ENCODE results near the gene SLAMF7.
A peak's percentile ranks its signal among the peaks of the same experiment; 100 is the strongest.
"Not testable (repeated sequence)": the region's sequence is repeated elsewhere in the genome, so short reads cannot be mapped to it uniquely, and the experiment has no call there.

Gene SLAMF7, protein sequence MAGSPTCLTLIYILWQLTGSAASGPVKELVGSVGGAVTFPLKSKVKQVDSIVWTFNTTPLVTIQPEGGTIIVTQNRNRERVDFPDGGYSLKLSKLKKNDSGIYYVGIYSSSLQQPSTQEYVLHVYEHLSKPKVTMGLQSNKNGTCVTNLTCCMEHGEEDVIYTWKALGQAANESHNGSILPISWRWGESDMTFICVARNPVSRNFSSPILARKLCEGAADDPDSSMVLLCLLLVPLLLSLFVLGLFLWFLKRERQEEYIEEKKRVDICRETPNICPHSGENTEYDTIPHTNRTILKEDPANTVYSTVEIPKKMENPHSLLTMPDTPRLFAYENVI

DNA sequence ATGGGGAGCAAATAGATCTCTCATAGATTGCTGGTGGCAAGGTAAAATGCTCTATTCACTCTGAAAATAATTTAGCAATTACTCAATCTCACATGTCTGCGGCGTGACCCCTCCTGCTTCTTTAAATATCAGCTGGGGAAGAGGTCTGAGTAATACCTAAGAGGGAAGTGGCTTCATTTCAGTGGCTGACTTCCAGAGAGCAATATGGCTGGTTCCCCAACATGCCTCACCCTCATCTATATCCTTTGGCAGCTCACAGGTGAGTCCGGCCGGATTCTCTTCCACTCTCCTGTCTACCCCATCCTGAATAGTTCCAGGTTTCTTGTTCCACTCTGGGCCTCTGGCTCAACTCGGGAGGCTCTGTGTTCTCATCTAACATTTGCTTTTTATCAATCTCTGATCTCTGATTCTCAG lies at the start of gene SLAMF7:
TSS of gene SLAMF7 (plus strand) at position 150 of the 414 bp plus-strand sequence. CDS start at position 205, 55 bp downstream.
- DNase-seq: no peak

GRCh38 chr1:160692390-160692789 lies 46.7 kb upstream of the SLAMF7 start:
- DNase-seq: peak in 1 of 6 experiments; percentile 6

GRCh38 chr1:160702100-160702499 lies 36.9 kb upstream of the SLAMF7 start:
- DNase-seq: no peak

DNA sequence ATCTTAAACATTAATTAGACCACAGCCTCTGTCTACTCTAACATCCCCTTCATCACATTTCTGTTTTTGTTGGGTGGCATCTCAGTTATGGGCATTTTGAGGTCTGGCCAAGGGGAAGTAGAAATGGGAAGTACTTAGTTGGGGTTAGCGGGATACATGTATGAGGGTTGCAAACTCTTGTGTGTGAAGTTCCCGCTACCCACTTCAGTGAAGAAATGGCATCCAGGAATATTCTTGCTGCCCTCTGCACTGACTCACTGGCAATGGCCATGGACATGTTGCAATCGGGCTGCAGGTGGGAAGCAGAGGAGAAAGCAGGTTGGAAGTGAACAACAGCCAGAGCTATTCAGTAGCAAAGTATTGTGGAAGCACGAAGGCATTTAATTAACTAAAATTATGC lies 34.8 kb upstream of the SLAMF7 start:
- no peak for DNase-seq

GRCh38 chr1:160705212-160705621 lies 33.8 kb upstream of the SLAMF7 start:
- not testable (repeated sequence) for DNase-seq

DNA sequence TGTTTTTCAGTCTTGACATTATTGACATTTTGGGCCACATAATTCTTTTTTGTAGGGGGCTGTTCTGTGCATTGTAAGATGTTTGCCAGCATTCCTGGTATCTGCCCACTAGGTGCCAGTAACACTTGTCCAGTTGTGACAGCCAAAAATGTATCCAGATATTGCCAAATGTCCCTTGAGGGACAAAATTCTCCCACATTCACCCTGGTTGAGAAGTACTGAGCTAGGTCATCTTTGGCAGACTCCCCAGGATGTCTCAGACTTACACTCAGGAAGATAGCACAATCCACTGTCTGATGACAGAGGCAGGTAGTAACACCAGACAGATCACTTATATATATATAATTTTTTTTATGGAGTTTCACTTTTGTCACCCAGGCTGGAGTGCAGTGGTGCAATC lies 33.3 kb upstream of the SLAMF7 start:
- no peak for DNase-seq

DNA sequence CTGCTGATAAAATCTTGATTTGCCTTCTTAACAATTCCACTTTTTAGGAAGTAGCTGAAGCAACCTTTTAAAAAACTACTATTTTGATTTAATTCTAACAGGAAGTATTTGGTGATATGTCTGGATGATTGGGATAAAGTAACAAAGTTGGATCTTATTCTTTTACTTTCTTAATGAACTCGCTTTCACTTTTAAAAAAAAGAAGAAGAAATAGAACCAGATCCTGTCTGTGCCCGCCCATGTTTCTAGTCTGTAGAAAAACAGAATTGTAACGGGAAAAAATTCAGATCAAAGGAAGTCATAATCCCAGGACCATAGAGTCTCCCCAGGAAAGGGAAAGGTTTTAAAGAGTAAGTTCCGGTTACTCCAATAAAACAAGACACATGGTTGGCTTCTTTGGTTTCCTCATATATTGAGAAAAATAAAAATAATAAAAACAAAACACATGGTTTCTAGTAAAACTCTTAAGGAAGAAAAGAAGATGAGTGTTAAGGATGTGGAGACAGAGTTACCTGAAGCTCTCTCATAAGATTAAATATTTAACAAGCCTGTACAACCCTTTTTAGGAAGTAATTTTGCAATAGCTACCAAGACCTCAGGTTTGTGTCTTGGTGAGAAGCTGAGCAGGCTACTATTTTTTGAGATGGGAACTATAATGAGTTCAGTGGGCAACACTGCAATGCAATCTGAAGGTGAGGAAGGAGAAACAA lies 32.4 kb upstream of the SLAMF7 start:
- no peak for DNase-seq

DNA sequence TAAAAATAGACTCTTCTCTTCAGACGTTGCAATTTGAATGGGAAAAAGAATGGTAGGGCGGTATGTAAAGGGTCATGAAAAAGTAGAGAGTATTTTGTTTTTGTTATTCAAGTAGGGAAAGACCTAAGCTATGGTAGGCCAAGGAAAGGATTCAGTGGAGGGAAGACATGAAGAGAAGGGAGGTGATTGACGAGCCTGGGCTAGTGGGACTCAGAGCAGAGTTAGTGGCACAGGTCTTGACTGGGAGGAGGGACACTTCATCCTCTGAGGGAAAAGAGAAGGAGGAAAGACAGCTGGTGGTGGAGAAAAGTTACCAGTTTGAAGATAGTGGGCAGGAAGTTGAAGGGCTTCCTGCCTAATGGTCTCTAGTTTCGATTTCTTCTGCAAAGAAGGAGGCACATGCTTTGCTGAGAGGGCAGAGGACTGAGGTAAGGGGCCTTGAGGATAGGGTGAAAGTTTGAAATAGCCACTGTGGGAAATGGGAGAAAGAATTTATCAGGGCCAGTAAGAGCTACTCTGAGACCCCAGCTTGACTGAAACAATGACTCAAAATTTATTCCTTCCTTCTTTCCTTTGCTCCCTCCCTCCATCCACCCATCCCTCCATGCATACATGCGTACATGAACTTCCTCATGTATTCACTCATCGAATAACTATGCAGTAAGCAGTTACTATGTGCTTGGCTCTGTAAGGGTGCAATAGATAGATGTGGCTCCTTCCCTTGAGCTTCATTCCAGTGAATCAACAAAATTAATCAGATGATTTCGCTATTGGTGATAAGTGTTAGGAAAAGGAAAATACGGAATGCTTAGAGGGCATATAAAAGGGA lies 31.6 kb upstream of the SLAMF7 start:
- DNase-seq: peak in 3 of 6 experiments; percentile 19 to 26 (median 23)

DNA sequence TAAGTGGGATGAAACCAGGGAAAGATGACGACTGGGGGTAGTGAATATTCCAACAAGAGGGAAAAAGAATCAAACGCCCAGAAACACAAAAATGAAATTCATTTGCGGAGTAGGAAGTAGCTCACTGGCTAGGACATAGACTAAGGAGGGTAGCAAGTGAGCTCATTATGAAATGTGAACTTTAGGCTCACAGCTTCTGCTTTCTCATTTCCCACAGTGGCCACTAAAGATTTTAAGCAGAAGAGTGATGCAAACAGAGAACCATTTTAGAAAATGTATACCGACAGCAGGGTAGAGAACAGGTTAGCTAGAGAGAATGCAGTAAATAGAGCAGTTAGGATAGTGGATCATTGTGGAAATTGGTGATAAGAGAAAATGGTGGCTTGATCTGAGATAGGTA lies 30.9 kb upstream of the SLAMF7 start:
- DNase-seq: peak in 1 of 6 experiments; percentile 11

DNA sequence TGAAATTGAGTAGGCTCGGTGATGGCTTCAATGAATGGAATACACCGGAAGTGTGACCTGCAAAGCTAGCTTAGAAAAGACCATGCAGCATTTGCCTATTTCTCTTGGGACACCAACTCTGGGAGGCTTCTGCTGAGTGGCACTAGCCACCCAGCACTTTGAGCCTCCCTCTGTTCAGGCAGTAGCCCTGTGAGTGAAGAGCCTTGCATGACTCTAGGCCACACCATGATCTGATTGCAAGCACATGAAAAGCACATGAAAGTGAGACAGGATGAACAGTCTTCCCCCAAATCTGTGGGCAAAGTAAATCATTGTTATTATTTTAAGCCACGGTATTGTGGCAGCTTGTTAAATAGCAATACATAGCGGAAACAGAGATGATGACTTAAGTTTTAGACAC lies 30.2 kb upstream of the SLAMF7 start:
- peak in 2 of 6 experiments; percentile 14 for DNase-seq

- no peak for DNase-seq
Observed at GRCh38 chr1:160709715-160710114, 29.3 kb upstream of the SLAMF7 start.

DNA sequence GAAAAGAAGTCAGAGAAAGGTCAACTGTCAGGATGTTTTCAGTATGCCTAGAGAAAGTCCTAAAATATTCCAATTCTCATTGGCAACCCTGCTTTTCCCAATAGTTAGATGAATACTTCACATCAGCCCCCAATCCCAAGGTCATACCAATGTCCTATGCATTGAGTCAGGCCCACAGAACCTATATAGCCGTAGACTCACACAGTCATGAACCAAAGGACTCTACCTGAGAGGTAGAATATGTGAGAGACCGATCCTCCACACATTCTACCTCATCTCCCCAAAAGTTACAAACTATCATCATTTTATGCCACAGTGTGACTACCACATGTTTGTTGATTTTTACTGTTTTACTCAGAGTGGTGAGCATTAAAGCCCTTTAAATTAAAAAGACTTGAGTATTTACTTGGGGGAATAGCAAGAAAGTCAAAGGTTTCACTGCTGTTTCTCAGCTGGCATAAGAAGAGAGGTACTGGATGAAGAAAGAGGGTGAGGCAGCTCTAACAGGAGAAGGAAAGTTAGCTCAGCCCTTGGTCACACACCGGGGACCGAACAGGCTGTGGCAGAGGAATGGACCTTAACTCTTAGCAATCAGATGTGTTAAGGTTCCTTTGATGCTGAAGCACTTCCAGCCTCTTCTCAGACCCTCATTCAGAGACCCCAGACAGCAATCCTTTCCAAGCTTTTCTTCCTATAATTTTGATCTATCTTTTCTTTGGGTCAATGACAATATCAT lies 28.4 kb upstream of the SLAMF7 start:
- no peak for DNase-seq

DNA sequence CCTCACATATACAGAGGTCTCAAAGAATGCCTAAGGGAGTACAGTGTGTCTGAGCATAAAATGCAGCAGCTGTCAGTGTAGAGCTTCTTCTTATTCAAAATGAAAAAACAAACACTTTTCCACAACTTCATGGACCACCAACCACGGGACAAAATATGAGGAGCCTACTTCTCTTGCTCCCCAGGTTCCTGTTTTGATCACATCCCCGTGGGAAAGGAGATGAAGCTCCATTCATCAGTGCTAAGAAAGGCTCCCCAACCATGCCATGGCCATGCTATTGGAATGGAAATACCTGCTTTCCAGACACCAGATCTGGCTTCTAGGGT lies 27.8 kb upstream of the SLAMF7 start:
- DNase-seq: no peak

DNA sequence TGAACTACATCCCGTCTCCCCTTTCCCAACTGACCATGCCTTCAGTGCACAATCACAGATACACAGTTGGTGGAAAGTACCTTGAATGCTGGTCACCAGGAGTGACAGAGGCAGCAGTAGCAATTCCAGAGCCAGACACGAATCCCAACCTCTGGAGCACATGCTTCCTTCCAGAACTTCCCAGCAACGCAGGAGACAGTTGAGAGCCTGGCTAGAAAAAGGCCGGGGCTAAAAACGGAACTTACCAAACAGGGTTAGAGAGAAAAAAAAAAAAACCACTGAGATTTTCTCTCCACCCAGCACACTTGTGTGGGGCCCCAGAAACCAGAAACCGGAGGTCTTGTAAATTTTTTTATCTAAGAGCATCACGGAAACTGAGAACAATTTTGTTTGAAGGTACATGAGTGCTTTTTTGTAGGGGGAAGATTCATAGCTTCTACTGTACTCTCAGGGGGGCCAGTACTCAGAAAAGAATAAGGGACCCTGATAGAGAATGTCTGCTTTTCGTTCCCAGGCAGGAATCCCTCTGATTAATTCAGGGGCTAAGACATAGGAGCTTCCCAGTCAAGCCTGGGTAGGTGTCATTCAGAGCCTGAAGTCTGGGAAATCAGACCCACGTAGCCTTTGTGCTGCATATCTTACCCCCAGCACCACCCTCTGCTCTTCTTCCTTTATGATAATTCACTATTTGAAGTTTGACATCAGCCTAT lies 27.3 kb upstream of the SLAMF7 start, which contains the start of gene CD48:
TSS of gene CD48 (minus strand) at position 221 of the 710 bp plus-strand sequence. CDS start at position 162, 59 bp downstream.
- peak; percentile 39 to 90 (median 67) for DNase-seq

- DNase-seq: peak; percentile 36 to 68 (median 54)
Observed at GRCh38 chr1:160712525-160713080, 26.4 kb upstream of the SLAMF7 start.

- no peak for DNase-seq
Observed at GRCh38 chr1:160713161-160713560, 25.9 kb upstream of the SLAMF7 start.

GRCh38 chr1:160714034-160714648 lies 24.9 kb upstream of the SLAMF7 start:
- not testable (repeated sequence) for DNase-seq

DNA sequence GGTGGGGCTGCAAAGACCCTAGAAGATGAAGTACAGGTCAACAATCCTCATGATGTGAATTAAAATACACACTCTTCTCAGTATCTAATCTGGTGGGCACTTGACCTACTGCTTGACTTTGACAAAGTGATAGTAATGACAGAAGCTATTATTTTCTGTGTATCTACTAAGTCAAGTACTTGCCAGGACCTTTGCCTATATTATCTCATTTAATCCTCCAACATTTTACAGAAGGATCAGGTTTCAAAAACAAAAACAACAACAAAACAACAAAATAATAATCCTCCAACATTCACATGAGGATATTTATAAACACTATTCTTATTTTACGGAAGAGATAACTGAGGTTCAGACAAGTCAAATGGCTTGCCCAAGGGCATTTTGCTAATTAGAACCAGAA lies 23.0 kb upstream of the SLAMF7 start:
- no peak for DNase-seq

DNA sequence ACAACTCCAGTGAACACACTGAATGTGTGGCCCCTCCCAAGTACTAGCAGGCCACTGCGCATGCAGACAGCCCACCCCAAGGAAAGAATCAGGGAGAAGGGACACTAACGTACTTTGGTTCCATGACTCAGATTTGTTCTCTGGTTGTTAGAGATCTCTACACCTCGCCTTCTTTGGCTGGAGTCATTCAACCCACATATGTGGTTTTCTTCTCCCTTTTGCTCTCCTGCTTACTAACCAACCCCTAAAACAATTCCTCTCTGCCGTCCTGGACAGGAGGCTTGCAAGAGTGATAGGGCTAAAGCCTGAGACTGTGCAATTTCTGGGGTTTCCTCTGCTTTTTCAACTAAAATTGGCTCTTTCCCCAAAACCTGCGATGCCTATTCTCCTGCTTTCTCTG lies 21.7 kb upstream of the SLAMF7 start:
- no peak for DNase-seq

DNA sequence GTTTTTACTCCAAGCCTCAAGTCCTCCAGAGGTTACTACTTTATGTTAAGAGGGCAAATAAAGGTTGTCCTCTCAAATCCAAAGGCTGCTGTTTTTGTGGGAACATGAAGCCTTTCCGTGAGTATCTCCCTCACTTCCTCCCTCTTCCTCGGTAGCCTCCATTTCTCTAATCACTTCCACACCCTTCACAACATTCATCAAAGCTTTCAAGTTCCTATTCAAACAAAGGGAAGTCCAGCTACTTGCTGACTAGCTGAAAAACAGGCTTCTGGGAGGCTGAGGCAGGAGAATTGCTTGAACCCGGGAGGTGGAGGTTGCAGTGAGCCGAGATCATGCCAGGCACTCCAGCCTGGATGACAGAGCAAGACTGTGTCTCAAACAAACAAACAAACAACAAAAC lies 20.8 kb upstream of the SLAMF7 start:
- no peak for DNase-seq
